OCI-LY7 (cell line): ENCODE results near the gene LRRFIP1.

Experiments
- EZH2phosphoT487 ChIP-seq: fragments of 200-600 bp; sonication (generic); IDR thresholded peaks from 2 replicates; pipeline ENCODE4 v1.6.1; 2018; ENCODE audit warnings: low read depth, borderline replicate concordance, mild to moderate bottlenecking, mixed run types, antibody characterized with exemption, low read length, moderate library complexity, mixed read lengths
- TF ChIP-seq, protein P1 (sequence below): fragments of 200-600 bp; sonication (generic); conservative IDR thresholded peaks from 2 replicates; pipeline ENCODE4 v1.5.1; 2014; ENCODE audit warnings: mild to moderate bottlenecking, antibody characterized with exemption, low read length, moderate library complexity, mixed read lengths

- TF ChIP-seq, protein P1, sequence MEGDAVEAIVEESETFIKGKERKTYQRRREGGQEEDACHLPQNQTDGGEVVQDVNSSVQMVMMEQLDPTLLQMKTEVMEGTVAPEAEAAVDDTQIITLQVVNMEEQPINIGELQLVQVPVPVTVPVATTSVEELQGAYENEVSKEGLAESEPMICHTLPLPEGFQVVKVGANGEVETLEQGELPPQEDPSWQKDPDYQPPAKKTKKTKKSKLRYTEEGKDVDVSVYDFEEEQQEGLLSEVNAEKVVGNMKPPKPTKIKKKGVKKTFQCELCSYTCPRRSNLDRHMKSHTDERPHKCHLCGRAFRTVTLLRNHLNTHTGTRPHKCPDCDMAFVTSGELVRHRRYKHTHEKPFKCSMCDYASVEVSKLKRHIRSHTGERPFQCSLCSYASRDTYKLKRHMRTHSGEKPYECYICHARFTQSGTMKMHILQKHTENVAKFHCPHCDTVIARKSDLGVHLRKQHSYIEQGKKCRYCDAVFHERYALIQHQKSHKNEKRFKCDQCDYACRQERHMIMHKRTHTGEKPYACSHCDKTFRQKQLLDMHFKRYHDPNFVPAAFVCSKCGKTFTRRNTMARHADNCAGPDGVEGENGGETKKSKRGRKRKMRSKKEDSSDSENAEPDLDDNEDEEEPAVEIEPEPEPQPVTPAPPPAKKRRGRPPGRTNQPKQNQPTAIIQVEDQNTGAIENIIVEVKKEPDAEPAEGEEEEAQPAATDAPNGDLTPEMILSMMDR: no peak
- TF ChIP-seq EZH2phosphoT487: no peak
These were observed 130.2 kb downstream of the LRRFIP1 start for GRCh38 chr2:237757616-237758015.
